ENCODE measurements around the gene MARK3. TPM values are rescaled to one million over a fixed set of nuclear protein-coding genes. Genes with fewer than 3 reads are reported as not detected.

Gene MARK3
- total RNA-seq, 2 experiments from 2014 or later, result 107 TPM

DNA sequence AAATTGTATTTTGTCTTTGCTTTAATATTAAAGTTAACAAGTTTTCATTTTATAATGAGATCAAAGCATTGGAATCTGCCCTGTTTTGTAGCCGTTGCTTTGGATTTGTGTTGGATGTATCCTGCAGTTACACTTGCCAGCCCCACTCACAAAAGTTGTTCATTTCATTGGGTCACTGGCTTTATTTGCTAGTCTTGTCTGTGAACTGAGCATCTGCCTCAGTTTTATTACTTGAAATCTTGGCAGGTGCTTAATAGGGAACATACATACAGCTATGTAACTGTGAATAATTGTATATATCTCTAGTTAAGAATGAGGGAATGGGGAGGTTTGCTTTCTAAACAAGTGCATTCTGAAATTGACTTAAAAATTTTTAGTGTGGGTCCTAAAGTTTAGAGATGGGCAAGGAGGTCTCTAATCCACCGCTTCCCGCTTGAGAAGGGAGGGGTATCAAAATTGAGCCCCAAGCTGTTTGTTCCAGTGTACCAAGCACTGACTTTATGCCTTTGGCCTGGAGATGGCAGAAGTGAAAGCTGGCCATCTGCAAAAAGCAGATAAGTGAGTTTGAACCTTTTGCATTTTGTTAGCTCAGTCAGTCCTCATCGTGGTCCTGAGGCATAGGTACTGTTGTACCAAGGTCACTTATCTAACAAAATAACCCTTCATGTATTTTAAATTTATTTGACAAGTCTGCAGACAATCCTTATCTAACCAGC is 41.9 kb upstream of the MARK3 start:
- no peak overlapping the region for H3K27ac ChIP-seq (ENCODE audit: low read depth in 1 of 2, low read length in 2 of 2)
- no peak overlapping the region for H3K4me3 Mint-ChIP-seq
- H3K36me3 ChIP-seq (ENCODE audit: insufficient read depth, low read length), result peaks cover 68% of the 10 kb centered on the region
- TF ChIP-seq CTCF (IDR thresholded peaks at IDR 0.05), result no peak
- no peaks in the 10 kb centered on the region for H3K9me3 Mint-ChIP-seq
- H3K27ac Mint-ChIP-seq, result peak overlapping the region; percentile 45
- ATAC-seq (ENCODE audit: poor library complexity) (no peak), DNase-seq (no peak)
- H3K4me1 ChIP-seq (ENCODE audit: insufficient read depth, low read length), result no peaks in the 10 kb centered on the region
- no peak overlapping the region for H3K4me3 ChIP-seq (ENCODE audit: low read length)
- no peaks in the 10 kb centered on the region for H3K27me3 ChIP-seq (ENCODE audit: control insufficient read depth in 1 of 2, insufficient read depth in 2 of 2, low read length in 2 of 2)
- peaks cover 43% of the 10 kb centered on the region for H3K4me1 Mint-ChIP-seq (ENCODE audit: low read depth)
- no peaks in the 10 kb centered on the region for H3K9me3 ChIP-seq (ENCODE audit: control insufficient read depth in 1 of 2, insufficient read depth in 1 of 2, low read length in 2 of 2)
- CTCF ChIA-PET, result interaction anchor here (0.7 to 1.1 kb wide), 2 partner anchors 47 to 48 kb away, joined by 3 read pairs; no protein-coding TSS in a partner anchor
- peaks cover 73% of the 10 kb centered on the region for H3K36me3 Mint-ChIP-seq (ENCODE audit: low read depth)
- POLR2A ChIA-PET, result interaction anchor here (1.0 to 6.1 kb wide), 3 partner anchors 9 to 48 kb away, joined by 3 to 51 read pairs (median 7); partner anchors contain the start of gene EIF5
- H3K27me3 Mint-ChIP-seq, result no peaks in the 10 kb centered on the region
- intact Hi-C loops (cut with DNase I, micrococcal nuclease), result no loop called here

DNA sequence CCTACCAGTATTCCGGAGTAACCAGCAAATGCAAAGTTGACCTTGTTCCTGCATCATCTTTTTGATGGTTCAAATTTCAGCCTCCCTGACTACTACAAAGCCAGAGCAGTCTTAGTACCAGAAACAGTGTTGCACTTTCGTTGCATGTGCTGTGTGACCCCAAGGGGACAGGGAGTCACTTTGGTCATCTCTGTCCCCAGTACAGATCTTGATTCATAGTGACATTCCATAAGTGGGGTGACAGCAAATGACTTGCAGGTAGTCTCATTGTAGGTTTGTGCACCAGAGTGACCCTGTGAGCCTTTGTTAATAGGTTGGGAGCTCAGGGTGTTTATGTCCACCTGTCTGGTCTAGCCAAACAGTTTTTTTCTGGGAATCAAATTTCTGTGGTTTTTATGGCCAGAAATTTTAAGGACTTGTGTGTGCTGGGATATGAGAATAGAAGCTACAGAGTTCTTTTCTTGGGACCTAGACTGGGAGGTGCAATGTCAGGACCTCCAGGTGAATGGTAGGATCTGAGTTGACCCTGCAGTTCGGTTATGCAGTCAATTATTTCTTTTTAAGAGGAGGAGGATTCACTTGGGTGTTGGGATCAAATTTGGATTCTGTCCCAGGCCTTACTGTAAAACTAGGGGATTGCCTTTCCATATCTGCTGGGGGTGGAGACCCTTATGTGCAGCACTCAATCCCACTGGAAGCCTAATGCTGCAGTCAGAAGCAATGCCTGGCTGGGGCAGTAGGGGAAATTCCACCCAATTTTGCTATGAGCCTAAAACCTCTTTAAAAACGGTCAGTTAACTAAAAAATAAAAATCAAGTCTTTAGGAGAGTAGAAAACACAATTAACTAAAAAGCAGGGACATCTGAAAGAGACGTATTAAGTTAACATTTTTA is 41.1 kb upstream of the MARK3 start:
- intact Hi-C loops (cut with DNase I, micrococcal nuclease), result no loop called here
- Histone ChIP-seq H3K4me1 (ENCODE audit: insufficient read depth, low read length) (no peaks in the 10 kb centered on the region), H3K27me3 (ENCODE audit: control insufficient read depth in 1 of 2, insufficient read depth in 2 of 2, low read length in 2 of 2) (no peaks in the 10 kb centered on the region), H3K36me3 (ENCODE audit: insufficient read depth, low read length) (peaks cover 60% of the 10 kb centered on the region), H3K27ac (ENCODE audit: low read depth in 1 of 2, low read length in 2 of 2) (no peak overlapping the region), H3K4me3 (ENCODE audit: low read length) (no peak overlapping the region), H3K9me3 (ENCODE audit: control insufficient read depth in 1 of 2, insufficient read depth in 1 of 2, low read length in 2 of 2) (no peaks in the 10 kb centered on the region)
- ChIA-PET POLR2A (interaction anchor here (2.2 to 6.1 kb wide), 2 partner anchors 9 to 47 kb away, joined by 7 to 51 read pairs; partner anchors contain the start of gene EIF5), CTCF (interaction anchor here (1.1 kb wide), 1 partner anchor 47 kb away, joined by 3 read pairs; no protein-coding TSS in a partner anchor)
- no peak for TF ChIP-seq CTCF (IDR thresholded peaks at IDR 0.05)
- no peaks in the 10 kb centered on the region for H3K9me3 Mint-ChIP-seq
- H3K4me1 Mint-ChIP-seq (ENCODE audit: low read depth), result peaks cover 35% of the 10 kb centered on the region
- no peaks in the 10 kb centered on the region for H3K27me3 Mint-ChIP-seq
- DNase-seq (no peak), ATAC-seq (ENCODE audit: poor library complexity) (no peak)
- peaks cover 64% of the 10 kb centered on the region for H3K36me3 Mint-ChIP-seq (ENCODE audit: low read depth)
- no peak overlapping the region for H3K4me3 Mint-ChIP-seq
- H3K27ac Mint-ChIP-seq, result peak overlapping the region; percentile 45

DNA sequence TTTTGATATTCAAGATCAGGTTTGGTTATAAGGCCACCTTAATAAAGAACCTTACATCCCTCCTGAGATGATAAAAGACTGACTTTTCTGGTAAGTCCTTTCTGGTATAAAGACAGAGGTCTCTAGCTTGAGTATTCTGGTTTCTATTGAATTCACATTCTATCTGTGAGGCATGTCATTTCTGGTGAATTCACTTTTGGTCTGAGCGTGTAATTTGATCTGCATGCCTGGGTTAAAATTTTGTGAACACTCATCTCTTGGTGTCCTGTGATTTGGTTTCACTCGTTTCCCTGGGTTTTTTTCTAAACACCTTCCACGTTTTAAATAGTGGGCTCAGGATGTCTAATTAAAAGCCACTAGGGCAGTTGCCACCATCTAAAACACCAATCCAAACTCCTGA is 38.9 kb upstream of the MARK3 start:
- H3K27ac Mint-ChIP-seq, result peak overlapping the region; percentile 47
- H3K4me3 Mint-ChIP-seq, result no peak overlapping the region
- no peaks in the 10 kb centered on the region for H3K9me3 Mint-ChIP-seq
- no peak overlapping the region for H3K27ac ChIP-seq (ENCODE audit: low read depth in 1 of 2, low read length in 2 of 2)
- ChIA-PET CTCF (no interaction called here), POLR2A (interaction anchor here (0.8 to 6.1 kb wide), 2 partner anchors 12 to 41 kb away, joined by 3 to 51 read pairs; partner anchors contain the start of gene EIF5)
- H3K4me1 ChIP-seq (ENCODE audit: insufficient read depth, low read length), result no peaks in the 10 kb centered on the region
- ATAC-seq (ENCODE audit: poor library complexity) (no peak), DNase-seq (no peak)
- H3K27me3 Mint-ChIP-seq, result no peaks in the 10 kb centered on the region
- peaks cover 38% of the 10 kb centered on the region for H3K36me3 ChIP-seq (ENCODE audit: insufficient read depth, low read length)
- H3K4me3 ChIP-seq (ENCODE audit: low read length), result no peak overlapping the region
- intact Hi-C loops (cut with DNase I, micrococcal nuclease), result no loop called here
- peaks cover 20% of the 10 kb centered on the region for H3K4me1 Mint-ChIP-seq (ENCODE audit: low read depth)
- H3K27me3 ChIP-seq (ENCODE audit: control insufficient read depth in 1 of 2, insufficient read depth in 2 of 2, low read length in 2 of 2), result no peaks in the 10 kb centered on the region
- peaks cover 43% of the 10 kb centered on the region for H3K36me3 Mint-ChIP-seq (ENCODE audit: low read depth)
- H3K9me3 ChIP-seq (ENCODE audit: control insufficient read depth in 1 of 2, insufficient read depth in 1 of 2, low read length in 2 of 2), result no peaks in the 10 kb centered on the region
- no peak for TF ChIP-seq CTCF (IDR thresholded peaks at IDR 0.05)
